ENCODE measurements around the gene EFCAB14. TPM values are rescaled to one million over a fixed set of nuclear protein-coding genes. Genes with fewer than 3 reads are reported as not detected.

The EFCAB14 gene
- total and polyA plus RNA-seq, 2 of the 8 experiments (the other 6 are each of a cell fraction or from before 2014, with no cell fraction given), result 19.4 to 40.4 TPM

DNA sequence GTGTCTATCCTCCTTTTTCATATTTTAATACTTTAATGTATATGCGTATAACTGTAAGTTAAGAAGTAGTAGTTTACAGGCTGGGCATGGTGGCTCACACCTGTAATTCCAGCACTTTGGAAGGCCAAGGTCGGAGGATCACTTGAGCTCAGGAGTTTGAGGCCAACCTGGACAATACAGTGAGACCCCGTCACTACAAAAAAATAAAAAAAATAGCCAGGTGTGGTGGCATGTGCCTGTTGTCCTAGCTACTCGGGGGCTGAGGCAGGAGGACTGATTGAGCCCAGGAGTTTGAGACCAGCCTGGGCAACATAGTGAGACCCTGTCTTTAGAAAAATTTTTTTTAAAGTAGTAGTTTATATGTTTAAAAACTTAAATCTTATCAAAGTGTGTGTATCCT, 73.1 kb downstream of the EFCAB14 start:
- H3K4me2 ChIP-seq (ENCODE audit: insufficient read depth in 1 of 2, low read depth in 2 of 2, low read length in 2 of 2), result no peak overlapping the region
- no peaks in the 10 kb centered on the region for H4K20me1 ChIP-seq (replicated peaks in 1 of 2; ENCODE audit: control insufficient read depth in 1 of 2, insufficient read depth in 2 of 2, low read length in 2 of 2)
- CTCF ChIA-PET (ENCODE audit: partially characterized antibody), result interaction anchor here (1.2 to 1.5 kb wide), 2 partner anchors 8 to 15 kb away, joined by 3 to 4 read pairs; no protein-coding TSS in a partner anchor
- H2BK120ac ChIP-seq (replicated peaks; ENCODE audit: low read depth, low read length), result no peak overlapping the region
- H2BK20ac ChIP-seq (ENCODE audit: low read length), result no peak overlapping the region
- H3K18ac ChIP-seq (ENCODE audit: extremely low read depth, low read length), result no peak overlapping the region
- POLR2A ChIA-PET (ENCODE audit: partially characterized antibody), result no interaction called here
- H3K23me2 ChIP-seq (ENCODE audit: low read depth, low read length), result no peaks in the 10 kb centered on the region
- no peak overlapping the region for H3K9ac ChIP-seq (replicated peaks in 1 of 4; ENCODE audit: extremely low read depth in 1 of 4, low read depth in 3 of 4, low read length in 3 of 4)
- no peaks in the 10 kb centered on the region for H3K4me1 ChIP-seq (replicated peaks in 1 of 4; ENCODE audit: control insufficient read depth in 3 of 4, insufficient read depth in 4 of 4, low read length in 3 of 4)
- FAIRE-seq (no peak), DNase-seq (ENCODE audit: low read depth in 1 of 2, low spot score in 2 of 2) (no peak)
- H2AK5ac ChIP-seq (ENCODE audit: low read depth, low read length), result no peak overlapping the region
- H3K36me3 ChIP-seq (ENCODE audit: control insufficient read depth in 2 of 4, insufficient read depth in 4 of 4, low read length in 3 of 4), result peaks cover 0 to 20% (median 9%) of the 10 kb centered on the region in 4 experiments; a peak in 4 of 8 replicates
- H3K56ac ChIP-seq (replicated peaks; ENCODE audit: insufficient read length, low read depth, low read length), result no peak overlapping the region
- 96% methylated on average over 4 of the region's 4 CpGs; no CpG with 5 or more reads in 1 of the 2 experiments for WGBS, 2 experiments (ENCODE audit: extremely low coverage in 1 of 2, insufficient coverage in 1 of 2, insufficient read length in 1 of 2, insufficient replicate concordance in 2 of 2, low coverage in 1 of 2, low lambda C conversion rate in 2 of 2, missing lambda C conversion rate in 1 of 2)
- H4K5ac ChIP-seq (ENCODE audit: insufficient read length, low read depth, low read length), result no peak overlapping the region
- no peak overlapping the region for H3K23ac ChIP-seq (ENCODE audit: insufficient read length)
- H2BK5ac ChIP-seq (ENCODE audit: low read depth, low read length), result no peak overlapping the region
- no peak overlapping the region for H3K14ac ChIP-seq (ENCODE audit: insufficient read length)
- no peak overlapping the region for H3K27ac ChIP-seq (ENCODE audit: low read depth, low read length)
- no peak overlapping the region for H2BK15ac ChIP-seq (ENCODE audit: low read length)
- no peak overlapping the region for H3K4me3 ChIP-seq (ENCODE audit: extremely low read depth in 1 of 4, insufficient read depth in 2 of 4, low read depth in 3 of 4, low read length in 4 of 4)
- H2AFZ ChIP-seq (ENCODE audit: low read length), result no peak overlapping the region
- H3K79me2 ChIP-seq (ENCODE audit: control insufficient read depth in 1 of 2, insufficient read depth in 2 of 2, low read length in 2 of 2), result no peaks in the 10 kb centered on the region
- no peak overlapping the region for H4K8ac ChIP-seq (ENCODE audit: extremely low read depth, insufficient read depth, low read length)
- no peak overlapping the region for H4K91ac ChIP-seq (replicated peaks; ENCODE audit: insufficient read length, low read length)
- no peak overlapping the region for H3K4ac ChIP-seq (replicated peaks; ENCODE audit: insufficient read length, low read depth, low read length)
- no peaks in the 10 kb centered on the region for H3K27me3 ChIP-seq (replicated peaks in 1 of 4; ENCODE audit: control insufficient read depth in 3 of 4, extremely low read depth in 1 of 4, insufficient read depth in 3 of 4, low read length in 3 of 4)
- no peaks in the 10 kb centered on the region for H3K79me1 ChIP-seq (ENCODE audit: low read depth, low read length)
- H2BK12ac ChIP-seq (ENCODE audit: low read depth, low read length), result no peak overlapping the region
- H3K9me3 ChIP-seq (ENCODE audit: insufficient read depth in 2 of 2, low read depth in 1 of 2, low read length in 1 of 2), result no peaks in the 10 kb centered on the region
- no peak for TF ChIP-seq YY1 (IDR thresholded peaks at IDR 0.05; ENCODE audit: low read depth, low read length)
- TF ChIP-seq NRF1 (IDR thresholded peaks at IDR 0.05; ENCODE audit: low read depth, low read length), result no peak
- no peak for TF ChIP-seq EGR1 (IDR thresholded peaks at IDR 0.05; ENCODE audit: borderline replicate concordance, low read depth, low read length)
- TF ChIP-seq FOSL1 (IDR thresholded peaks at IDR 0.05; ENCODE audit: insufficient read depth, low read depth, low read length), result no peak
- TF ChIP-seq, protein P1, sequence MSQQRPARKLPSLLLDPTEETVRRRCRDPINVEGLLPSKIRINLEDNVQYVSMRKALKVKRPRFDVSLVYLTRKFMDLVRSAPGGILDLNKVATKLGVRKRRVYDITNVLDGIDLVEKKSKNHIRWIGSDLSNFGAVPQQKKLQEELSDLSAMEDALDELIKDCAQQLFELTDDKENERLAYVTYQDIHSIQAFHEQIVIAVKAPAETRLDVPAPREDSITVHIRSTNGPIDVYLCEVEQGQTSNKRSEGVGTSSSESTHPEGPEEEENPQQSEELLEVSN (IDR thresholded peaks at IDR 0.05), result no peak
- TF ChIP-seq GABPA (IDR thresholded peaks at IDR 0.05; ENCODE audit: borderline replicate concordance, insufficient read depth, low read length), result no peak
